ENCODE data around the gene DYNLRB2.

DNA sequence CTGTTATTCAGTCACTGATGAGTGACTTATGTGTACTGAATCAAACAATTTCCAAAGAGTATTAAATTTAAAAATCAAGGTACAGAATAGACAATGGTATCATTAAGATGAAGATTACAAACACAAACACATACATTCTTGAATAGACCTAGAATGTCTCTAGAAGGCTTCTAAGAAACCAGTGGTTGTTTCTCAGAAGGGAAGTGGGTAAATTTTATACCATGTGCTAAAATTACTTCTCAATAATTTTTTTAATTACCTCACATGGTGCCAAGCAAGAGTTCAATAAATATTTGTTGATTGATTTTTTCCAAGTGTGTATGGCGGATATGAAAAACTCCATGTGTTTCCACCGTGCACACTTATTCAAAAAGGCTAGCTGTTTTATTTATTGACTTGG is 6.4 kb downstream of the DYNLRB2 start:
- TF ChIP-seq BHLHE40 (IDR thresholded peaks at IDR 0.05; ENCODE audit: borderline replicate concordance in 1 of 2, low read depth in 2 of 2, low read length in 1 of 2) = no peak
- TF ChIP-seq MTA3 (IDR thresholded peaks at IDR 0.05; ENCODE audit: borderline replicate concordance, low read length) = no peak
- TF ChIP-seq, protein P1, sequence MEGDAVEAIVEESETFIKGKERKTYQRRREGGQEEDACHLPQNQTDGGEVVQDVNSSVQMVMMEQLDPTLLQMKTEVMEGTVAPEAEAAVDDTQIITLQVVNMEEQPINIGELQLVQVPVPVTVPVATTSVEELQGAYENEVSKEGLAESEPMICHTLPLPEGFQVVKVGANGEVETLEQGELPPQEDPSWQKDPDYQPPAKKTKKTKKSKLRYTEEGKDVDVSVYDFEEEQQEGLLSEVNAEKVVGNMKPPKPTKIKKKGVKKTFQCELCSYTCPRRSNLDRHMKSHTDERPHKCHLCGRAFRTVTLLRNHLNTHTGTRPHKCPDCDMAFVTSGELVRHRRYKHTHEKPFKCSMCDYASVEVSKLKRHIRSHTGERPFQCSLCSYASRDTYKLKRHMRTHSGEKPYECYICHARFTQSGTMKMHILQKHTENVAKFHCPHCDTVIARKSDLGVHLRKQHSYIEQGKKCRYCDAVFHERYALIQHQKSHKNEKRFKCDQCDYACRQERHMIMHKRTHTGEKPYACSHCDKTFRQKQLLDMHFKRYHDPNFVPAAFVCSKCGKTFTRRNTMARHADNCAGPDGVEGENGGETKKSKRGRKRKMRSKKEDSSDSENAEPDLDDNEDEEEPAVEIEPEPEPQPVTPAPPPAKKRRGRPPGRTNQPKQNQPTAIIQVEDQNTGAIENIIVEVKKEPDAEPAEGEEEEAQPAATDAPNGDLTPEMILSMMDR (IDR thresholded peaks at IDR 0.05 in 2 of 3, conservative IDR thresholded peaks at IDR 0.05 in 1 of 3; ENCODE audit: control insufficient read depth in 2 of 3, extremely low read depth in 1 of 3, insufficient read depth in 1 of 3, low read depth in 3 of 3, low read length in 3 of 3) = no peak
- TF ChIP-seq MXI1 (IDR thresholded peaks at IDR 0.05; ENCODE audit: low read depth, low read length) = no peak
- TF ChIP-seq, protein P2, sequence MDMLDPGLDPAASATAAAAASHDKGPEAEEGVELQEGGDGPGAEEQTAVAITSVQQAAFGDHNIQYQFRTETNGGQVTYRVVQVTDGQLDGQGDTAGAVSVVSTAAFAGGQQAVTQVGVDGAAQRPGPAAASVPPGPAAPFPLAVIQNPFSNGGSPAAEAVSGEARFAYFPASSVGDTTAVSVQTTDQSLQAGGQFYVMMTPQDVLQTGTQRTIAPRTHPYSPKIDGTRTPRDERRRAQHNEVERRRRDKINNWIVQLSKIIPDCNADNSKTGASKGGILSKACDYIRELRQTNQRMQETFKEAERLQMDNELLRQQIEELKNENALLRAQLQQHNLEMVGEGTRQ (IDR thresholded peaks at IDR 0.05; ENCODE audit: borderline replicate concordance, low read depth, low read length) = no peak
- TF ChIP-seq, protein P3, sequence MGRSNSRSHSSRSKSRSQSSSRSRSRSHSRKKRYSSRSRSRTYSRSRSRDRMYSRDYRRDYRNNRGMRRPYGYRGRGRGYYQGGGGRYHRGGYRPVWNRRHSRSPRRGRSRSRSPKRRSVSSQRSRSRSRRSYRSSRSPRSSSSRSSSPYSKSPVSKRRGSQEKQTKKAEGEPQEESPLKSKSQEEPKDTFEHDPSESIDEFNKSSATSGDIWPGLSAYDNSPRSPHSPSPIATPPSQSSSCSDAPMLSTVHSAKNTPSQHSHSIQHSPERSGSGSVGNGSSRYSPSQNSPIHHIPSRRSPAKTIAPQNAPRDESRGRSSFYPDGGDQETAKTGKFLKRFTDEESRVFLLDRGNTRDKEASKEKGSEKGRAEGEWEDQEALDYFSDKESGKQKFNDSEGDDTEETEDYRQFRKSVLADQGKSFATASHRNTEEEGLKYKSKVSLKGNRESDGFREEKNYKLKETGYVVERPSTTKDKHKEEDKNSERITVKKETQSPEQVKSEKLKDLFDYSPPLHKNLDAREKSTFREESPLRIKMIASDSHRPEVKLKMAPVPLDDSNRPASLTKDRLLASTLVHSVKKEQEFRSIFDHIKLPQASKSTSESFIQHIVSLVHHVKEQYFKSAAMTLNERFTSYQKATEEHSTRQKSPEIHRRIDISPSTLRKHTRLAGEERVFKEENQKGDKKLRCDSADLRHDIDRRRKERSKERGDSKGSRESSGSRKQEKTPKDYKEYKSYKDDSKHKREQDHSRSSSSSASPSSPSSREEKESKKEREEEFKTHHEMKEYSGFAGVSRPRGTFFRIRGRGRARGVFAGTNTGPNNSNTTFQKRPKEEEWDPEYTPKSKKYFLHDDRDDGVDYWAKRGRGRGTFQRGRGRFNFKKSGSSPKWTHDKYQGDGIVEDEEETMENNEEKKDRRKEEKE (IDR thresholded peaks at IDR 0.05) = no peak
- TF ChIP-seq, protein P4, sequence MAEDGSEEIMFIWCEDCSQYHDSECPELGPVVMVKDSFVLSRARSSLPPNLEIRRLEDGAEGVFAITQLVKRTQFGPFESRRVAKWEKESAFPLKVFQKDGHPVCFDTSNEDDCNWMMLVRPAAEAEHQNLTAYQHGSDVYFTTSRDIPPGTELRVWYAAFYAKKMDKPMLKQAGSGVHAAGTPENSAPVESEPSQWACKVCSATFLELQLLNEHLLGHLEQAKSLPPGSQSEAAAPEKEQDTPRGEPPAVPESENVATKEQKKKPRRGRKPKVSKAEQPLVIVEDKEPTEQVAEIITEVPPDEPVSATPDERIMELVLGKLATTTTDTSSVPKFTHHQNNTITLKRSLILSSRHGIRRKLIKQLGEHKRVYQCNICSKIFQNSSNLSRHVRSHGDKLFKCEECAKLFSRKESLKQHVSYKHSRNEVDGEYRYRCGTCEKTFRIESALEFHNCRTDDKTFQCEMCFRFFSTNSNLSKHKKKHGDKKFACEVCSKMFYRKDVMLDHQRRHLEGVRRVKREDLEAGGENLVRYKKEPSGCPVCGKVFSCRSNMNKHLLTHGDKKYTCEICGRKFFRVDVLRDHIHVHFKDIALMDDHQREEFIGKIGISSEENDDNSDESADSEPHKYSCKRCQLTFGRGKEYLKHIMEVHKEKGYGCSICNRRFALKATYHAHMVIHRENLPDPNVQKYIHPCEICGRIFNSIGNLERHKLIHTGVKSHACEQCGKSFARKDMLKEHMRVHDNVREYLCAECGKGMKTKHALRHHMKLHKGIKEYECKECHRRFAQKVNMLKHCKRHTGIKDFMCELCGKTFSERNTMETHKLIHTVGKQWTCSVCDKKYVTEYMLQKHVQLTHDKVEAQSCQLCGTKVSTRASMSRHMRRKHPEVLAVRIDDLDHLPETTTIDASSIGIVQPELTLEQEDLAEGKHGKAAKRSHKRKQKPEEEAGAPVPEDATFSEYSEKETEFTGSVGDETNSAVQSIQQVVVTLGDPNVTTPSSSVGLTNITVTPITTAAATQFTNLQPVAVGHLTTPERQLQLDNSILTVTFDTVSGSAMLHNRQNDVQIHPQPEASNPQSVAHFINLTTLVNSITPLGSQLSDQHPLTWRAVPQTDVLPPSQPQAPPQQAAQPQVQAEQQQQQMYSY (CRISPR knock-in tag; IDR thresholded peaks at IDR 0.05) = no peak
- TF ChIP-seq, protein P5, sequence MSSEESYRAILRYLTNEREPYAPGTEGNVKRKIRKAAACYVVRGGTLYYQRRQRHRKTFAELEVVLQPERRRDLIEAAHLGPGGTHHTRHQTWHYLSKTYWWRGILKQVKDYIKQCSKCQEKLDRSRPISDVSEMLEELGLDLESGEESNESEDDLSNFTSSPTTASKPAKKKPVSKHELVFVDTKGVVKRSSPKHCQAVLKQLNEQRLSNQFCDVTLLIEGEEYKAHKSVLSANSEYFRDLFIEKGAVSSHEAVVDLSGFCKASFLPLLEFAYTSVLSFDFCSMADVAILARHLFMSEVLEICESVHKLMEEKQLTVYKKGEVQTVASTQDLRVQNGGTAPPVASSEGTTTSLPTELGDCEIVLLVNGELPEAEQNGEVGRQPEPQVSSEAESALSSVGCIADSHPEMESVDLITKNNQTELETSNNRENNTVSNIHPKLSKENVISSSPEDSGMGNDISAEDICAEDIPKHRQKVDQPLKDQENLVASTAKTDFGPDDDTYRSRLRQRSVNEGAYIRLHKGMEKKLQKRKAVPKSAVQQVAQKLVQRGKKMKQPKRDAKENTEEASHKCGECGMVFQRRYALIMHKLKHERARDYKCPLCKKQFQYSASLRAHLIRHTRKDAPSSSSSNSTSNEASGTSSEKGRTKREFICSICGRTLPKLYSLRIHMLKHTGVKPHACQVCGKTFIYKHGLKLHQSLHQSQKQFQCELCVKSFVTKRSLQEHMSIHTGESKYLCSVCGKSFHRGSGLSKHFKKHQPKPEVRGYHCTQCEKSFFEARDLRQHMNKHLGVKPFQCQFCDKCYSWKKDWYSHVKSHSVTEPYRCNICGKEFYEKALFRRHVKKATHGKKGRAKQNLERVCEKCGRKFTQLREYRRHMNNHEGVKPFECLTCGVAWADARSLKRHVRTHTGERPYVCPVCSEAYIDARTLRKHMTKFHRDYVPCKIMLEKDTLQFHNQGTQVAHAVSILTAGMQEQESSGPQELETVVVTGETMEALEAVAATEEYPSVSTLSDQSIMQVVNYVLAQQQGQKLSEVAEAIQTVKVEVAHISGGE (CRISPR knock-in tag; IDR thresholded peaks at IDR 0.05) = no peak
- TF ChIP-seq HDAC2 (IDR thresholded peaks at IDR 0.05) = no peak
- TF ChIP-seq EZH2 (IDR thresholded peaks at IDR 0.05; ENCODE audit: borderline replicate concordance, control insufficient read depth, low read depth, low read length) = no peak
